Gastrocnemius medialis (tissue), 4 donors: ENCODE measurements around the gene SLC5A10. TPM values are rescaled to one million over a fixed set of nuclear protein-coding genes. Genes with fewer than 3 reads are reported as not detected.

Experiments used
- ATAC-seq, 2 donors: fragments of 150-250 bp; one replicate each; pipeline ENCODE4 v1.9.1; 2016
- DNase-seq, 2 donors: peaks; one replicate each; pipeline ENCODE4 v3.0.0-alpha.2; 2019
- H3K27ac ChIP-seq, 4 donors: fragments of 200-600 bp; sonication (generic); 1 replicate in 1 of 4; 2 replicates in 3 of 4; pipeline ENCODE4 v1.5.1; 2016 to 2018; ENCODE audit warnings: mild to moderate bottlenecking in 2 of 4, moderate library complexity in 1 of 4
- H3K27me3 ChIP-seq, 3 donors: fragments of 200-600 bp; sonication (generic) in 2 of 3; 1 replicate in 1 of 3; 2 replicates in 2 of 3; pipeline versions ENCODE4 v1.5.1 to v1.6.0; 2016 to 2019; ENCODE audit warnings: mild to moderate bottlenecking in 1 of 3, moderate library complexity in 1 of 3
- H3K36me3 ChIP-seq, 2 donors: fragments of 200-600 bp; sonication (generic) in 1 of 2; one replicate each; pipeline ENCODE4 v1.5.1; 2017 to 2018
- H3K4me1 ChIP-seq, 2 donors: fragments of 200-600 bp; sonication (generic) in 1 of 2; one replicate each; pipeline ENCODE4 v1.5.1; 2016 to 2017; ENCODE audit warnings: mild to moderate bottlenecking in 2 of 2
- H3K4me3 ChIP-seq, 4 donors: fragments of 200-600 bp; sonication (generic) in 3 of 4; 1 replicate in 1 of 4; 2 replicates in 3 of 4; pipeline ENCODE4 v1.5.1; 2016 to 2019; ENCODE audit warnings: mild to moderate bottlenecking in 2 of 4
- H3K9me3 ChIP-seq, 3 donors: fragments of 200-600 bp; sonication (generic) in 2 of 3; 1 replicate in 1 of 3; 2 replicates in 2 of 3; pipeline ENCODE4 v1.5.1; 2016 to 2019
- POLR2A ChIP-seq, 2 donors: fragments of 450-650 bp; IDR thresholded peaks; one replicate each; pipeline ENCODE4 v1.6.1; 2017; ENCODE audit warnings: antibody characterized with exemption in 2 of 2, mild to moderate bottlenecking in 2 of 2, moderate library complexity in 2 of 2
- in situ Hi-C, 4 donors: fragments of 200-750 bp; cut with MboI; loops; one replicate each; pipeline versions ENCODE4 v1.15.0 to v1.8.0; 2017; ENCODE audit warnings: low sequenced_read_pairs in 4 of 4
- intact Hi-C: fragments of 100-400 bp; cut with DNase I; formaldehyde crosslinking; loops from one replicate; pipeline ENCODE4 v1.15.1; 2023; ENCODE audit warnings: low total_unique reads
- total RNA-seq, 4 donors: library from RNA; depleted of rRNA; stranded (reverse); fragments of >200 nt; gene quantifications; one replicate each; pipeline versions ENCODE4 v1.1.0 to v1.2.3, GENCODE V29; 2016
- TF ChIP-seq, protein P1 (sequence below), 5 experiments: fragments of 450-650 bp in 3 of 5; fragments of 200-600 bp in 2 of 5; sonication (generic) in 2 of 5; IDR thresholded peaks in 4 of 5; conservative IDR thresholded peaks in 1 of 5; 1 replicate in 4 of 5; 2 replicates in 1 of 5; pipeline ENCODE4 v1.5.1; 2016 to 2019; ENCODE audit warnings: antibody characterized with exemption in 5 of 5, mild to moderate bottlenecking in 3 of 5, moderate library complexity in 3 of 5

Gene SLC5A10
- total RNA-seq, 4 donors from 2014 or later = not detected

DNA sequence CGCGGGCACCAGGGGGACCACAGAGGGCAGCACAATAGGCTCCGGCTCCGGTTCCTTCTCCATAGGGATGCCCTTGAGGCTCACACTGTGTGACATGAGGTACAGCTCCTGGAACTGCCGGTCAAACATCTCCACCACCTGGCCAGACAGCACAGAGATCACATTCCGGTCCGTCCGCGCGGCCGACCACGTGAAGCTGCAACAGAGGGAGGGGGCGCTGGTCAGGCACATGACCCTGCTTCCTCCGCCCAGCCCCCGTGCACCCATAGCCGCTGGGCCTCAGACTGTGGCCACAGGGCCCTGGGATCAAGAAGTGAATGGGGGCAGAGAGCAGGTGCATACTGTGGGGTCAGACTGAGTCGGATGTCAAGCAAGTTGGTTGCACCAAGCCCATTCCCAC, 26.7 kb downstream of the SLC5A10 start:
- TF ChIP-seq, protein P1, sequence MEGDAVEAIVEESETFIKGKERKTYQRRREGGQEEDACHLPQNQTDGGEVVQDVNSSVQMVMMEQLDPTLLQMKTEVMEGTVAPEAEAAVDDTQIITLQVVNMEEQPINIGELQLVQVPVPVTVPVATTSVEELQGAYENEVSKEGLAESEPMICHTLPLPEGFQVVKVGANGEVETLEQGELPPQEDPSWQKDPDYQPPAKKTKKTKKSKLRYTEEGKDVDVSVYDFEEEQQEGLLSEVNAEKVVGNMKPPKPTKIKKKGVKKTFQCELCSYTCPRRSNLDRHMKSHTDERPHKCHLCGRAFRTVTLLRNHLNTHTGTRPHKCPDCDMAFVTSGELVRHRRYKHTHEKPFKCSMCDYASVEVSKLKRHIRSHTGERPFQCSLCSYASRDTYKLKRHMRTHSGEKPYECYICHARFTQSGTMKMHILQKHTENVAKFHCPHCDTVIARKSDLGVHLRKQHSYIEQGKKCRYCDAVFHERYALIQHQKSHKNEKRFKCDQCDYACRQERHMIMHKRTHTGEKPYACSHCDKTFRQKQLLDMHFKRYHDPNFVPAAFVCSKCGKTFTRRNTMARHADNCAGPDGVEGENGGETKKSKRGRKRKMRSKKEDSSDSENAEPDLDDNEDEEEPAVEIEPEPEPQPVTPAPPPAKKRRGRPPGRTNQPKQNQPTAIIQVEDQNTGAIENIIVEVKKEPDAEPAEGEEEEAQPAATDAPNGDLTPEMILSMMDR (IDR thresholded peaks at IDR 0.05 in 4 of 5, conservative IDR thresholded peaks at IDR 0.05 in 1 of 5) = no peak
- no peak for TF ChIP-seq POLR2A (IDR thresholded peaks at IDR 0.05)
- Histone ChIP-seq H3K4me3 (no peak overlapping the region), H3K27me3 (no peaks in the 10 kb centered on the region), H3K4me1 (no peaks in the 10 kb centered on the region), H3K36me3 (no peaks in the 10 kb centered on the region), H3K27ac (no peak overlapping the region), H3K9me3 (no peaks in the 10 kb centered on the region)
- DNase-seq (no peak), ATAC-seq (no peak)
- in situ Hi-C loops (no loop called here), intact Hi-C loops (no loop called here)

DNA sequence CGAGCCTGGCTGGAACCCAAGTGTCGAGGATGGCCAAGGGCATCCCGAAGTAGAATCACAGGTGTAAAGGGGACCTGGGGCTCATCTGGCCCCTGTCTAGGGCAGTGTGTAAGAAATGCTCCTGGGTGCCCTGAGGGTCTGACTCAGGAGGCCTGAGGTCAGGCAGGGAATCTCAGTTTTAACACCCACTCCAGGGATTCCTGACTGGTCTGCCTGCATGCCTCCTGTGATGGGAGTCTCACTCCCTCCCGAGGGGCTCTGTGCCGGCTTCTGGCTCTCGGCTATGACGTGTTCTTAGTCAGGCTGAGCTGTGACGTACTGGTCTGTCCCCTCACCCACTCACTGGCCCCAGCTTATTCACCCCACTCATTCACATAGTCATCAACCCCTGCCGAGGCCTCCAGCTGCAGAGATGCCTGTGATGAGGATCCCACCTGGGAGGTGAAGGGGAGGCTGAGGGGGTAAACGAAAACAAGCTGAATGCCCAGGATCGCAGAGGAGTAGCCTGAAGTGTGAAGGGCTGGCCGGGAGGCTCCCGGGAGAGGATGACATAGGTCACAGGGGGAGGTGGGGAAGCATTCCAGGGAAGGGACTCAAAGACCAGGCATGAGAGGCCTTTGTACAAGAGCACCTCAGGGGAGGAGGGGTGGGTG, 28.8 kb downstream of the SLC5A10 start:
- Histone ChIP-seq H3K27me3 (no peaks in the 10 kb centered on the region), H3K36me3 (no peaks in the 10 kb centered on the region), H3K4me3 (no peak overlapping the region), H3K27ac (no peak overlapping the region), H3K4me1 (no peaks in the 10 kb centered on the region), H3K9me3 (no peaks in the 10 kb centered on the region)
- intact Hi-C loops = loop anchor here (5.0 kb wide), 1 partner anchor 36 kb away; no protein-coding TSS in a partner anchor
- in situ Hi-C loops = no loop called here
- TF ChIP-seq, protein P1 (IDR thresholded peaks at IDR 0.05 in 4 of 5, conservative IDR thresholded peaks at IDR 0.05 in 1 of 5) = no peak
- no peak for TF ChIP-seq POLR2A (IDR thresholded peaks at IDR 0.05)
- no peak for ATAC-seq
- no peak for DNase-seq

DNA sequence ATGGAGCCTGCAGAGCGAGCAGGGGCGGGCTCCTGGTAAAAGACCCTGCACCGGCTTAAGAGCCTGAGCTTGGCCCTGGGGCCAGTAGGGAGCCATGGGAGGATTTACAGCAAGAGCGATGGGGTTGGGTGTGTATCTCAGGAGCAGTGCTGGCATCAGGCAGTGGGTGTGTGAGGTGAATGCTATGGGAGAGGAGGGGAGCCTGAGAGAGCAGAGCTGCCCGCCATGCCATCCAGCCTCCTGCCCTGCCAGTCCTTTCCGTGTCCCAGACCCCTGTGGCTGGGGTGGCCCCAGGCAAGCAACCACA, 29.3 kb downstream of the SLC5A10 start:
- Histone ChIP-seq H3K27me3 (no peaks in the 10 kb centered on the region), H3K27ac (no peak overlapping the region), H3K4me1 (no peaks in the 10 kb centered on the region), H3K36me3 (no peaks in the 10 kb centered on the region), H3K4me3 (no peak overlapping the region), H3K9me3 (no peaks in the 10 kb centered on the region)
- in situ Hi-C loops (no loop called here), intact Hi-C loops (loop anchor here (5.0 kb wide), 1 partner anchor 36 kb away; no protein-coding TSS in a partner anchor)
- DNase-seq = no peak
- ATAC-seq = no peak
- TF ChIP-seq POLR2A (IDR thresholded peaks at IDR 0.05) = no peak
- TF ChIP-seq, protein P1 (IDR thresholded peaks at IDR 0.05 in 4 of 5, conservative IDR thresholded peaks at IDR 0.05 in 1 of 5) = no peak

DNA sequence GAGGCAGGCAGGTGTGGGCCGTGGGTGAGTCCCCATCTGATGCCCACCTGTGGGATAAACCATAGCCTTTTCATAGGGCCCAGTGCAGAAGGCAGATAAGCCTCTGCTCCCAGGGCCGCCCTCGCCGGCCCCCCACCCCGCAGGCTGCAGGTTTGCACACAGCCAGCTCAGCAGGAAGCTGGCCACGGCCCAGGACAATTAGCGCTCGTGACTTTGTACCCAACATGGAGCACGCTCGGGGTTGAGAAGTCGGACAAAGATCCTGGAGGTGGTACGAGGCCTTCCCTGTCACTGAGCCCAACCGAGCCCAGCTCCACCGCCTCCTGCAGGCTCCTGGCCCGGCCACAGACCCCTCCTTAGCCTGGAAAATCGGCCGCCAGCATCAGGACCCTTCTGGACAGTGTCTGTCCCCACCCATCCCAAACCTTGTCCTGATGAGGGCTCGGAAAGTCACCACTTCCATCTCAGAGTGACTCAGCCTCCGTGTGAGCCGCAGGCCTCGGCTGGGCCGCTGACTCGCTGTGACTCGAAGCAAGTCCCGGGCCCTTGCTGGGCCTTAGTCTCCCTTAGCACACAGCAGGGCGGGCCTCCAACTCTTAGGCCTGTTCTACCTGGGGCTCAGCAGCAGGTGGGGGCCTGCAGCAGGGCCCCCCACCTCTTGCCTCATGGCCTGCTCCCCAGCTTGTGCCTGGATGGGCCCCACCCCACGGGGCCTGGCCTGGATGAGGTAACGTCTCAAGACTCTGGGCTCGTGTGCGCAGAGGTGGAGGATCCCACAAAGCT, 29.9 kb downstream of the SLC5A10 start:
- Histone ChIP-seq H3K4me1 (no peaks in the 10 kb centered on the region), H3K4me3 (no peak overlapping the region), H3K27me3 (no peaks in the 10 kb centered on the region), H3K36me3 (no peaks in the 10 kb centered on the region), H3K27ac (no peak overlapping the region), H3K9me3 (no peaks in the 10 kb centered on the region)
- intact Hi-C loops = loop anchor here (5.0 kb wide), 1 partner anchor 35 kb away; no protein-coding TSS in a partner anchor
- no peak for TF ChIP-seq POLR2A (IDR thresholded peaks at IDR 0.05)
- in situ Hi-C loops = no loop called here
- no peak for DNase-seq
- ATAC-seq = no peak

DNA sequence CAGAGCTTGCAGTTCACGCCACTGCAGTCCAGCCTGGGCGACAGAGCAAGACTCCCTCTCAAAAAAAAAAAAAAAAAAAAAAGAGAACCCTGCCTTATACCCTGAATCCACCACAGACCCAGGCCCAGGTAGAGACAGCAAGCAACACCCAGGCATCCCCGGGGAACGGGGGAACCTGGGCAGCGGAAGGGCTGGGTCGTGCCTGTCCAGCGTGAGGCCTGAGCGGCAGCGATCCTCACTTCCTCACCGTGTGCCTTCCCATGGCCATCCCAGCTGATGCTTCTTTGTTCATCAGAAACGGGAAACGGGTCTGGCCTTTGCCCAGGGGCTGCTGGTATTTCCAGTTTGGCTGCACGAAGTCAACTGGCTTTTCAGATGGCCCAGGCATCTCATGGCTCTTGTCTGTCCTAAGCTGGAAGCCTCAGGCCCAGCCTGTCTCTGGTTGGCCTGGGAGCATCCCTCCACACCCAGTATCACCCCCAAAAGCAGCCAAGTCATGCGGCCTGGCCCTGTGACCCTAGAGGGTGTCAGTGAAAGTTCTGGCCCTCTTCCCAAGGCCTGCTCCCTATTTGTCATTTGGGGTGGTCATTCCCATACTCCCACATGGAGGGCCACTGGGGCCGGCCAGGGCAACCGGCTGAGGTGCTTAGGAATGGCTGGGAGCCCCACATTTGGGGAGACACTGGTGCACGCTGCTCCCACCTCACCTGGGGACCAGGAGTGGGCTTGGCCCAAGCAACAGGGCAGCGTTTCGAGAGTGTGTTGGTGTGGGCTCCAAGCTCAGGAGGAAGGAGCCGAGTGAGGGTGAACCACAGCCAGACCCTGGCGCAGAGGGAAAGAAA, 32.5 kb downstream of the SLC5A10 start:
- H3K4me1 ChIP-seq = no peaks in the 10 kb centered on the region
- in situ Hi-C loops = no loop called here
- DNase-seq (no peak), ATAC-seq (no peak)
- H3K27me3 ChIP-seq = no peaks in the 10 kb centered on the region
- H3K27ac ChIP-seq = no peak overlapping the region
- TF ChIP-seq POLR2A (IDR thresholded peaks at IDR 0.05) = no peak
- TF ChIP-seq, protein P1 (IDR thresholded peaks at IDR 0.05 in 4 of 5, conservative IDR thresholded peaks at IDR 0.05 in 1 of 5) = no peak
- intact Hi-C loops = loop anchor here (5.0 kb wide), 1 partner anchor 33 kb away; no protein-coding TSS in a partner anchor
- no peaks in the 10 kb centered on the region for H3K9me3 ChIP-seq
- H3K4me3 ChIP-seq = no peak overlapping the region
- no peaks in the 10 kb centered on the region for H3K36me3 ChIP-seq
